ENCODE results near the gene DMRTB1. TPM values are rescaled to one million over a fixed set of nuclear protein-coding genes. Genes with fewer than 3 reads are reported as not detected.

DMRTB1 gene
- total and polyA plus RNA-seq, 9 of the 15 experiments (the other 6 are each of a cell fraction or from before 2014, with no cell fraction given), result 0.06 to 0.35 (median 0.13) TPM; not detected in 3

DNA sequence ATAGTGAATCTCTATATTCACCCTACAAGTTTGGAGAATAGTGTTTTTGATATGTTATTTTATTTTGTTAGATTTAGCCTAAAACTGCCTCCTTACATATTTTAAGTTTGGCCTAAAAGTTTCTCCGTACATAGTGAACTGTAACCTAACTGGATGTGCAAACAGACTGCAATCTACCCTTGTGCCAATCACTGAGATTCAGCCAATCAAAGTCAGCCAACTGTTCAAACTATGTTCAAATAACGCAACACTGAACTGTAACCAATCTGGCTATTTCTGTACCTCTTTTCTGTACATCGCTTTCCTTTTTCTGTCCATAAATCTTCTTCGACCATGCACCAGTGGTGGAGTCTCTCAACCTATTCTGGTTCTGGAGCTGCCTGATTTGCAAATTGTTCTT, 11.8 kb upstream of the DMRTB1 start (continued):
- TF ChIP-seq PKNOX1 (IDR thresholded peaks at IDR 0.05) (peak; percentile 90), FOXM1 (IDR thresholded peaks at IDR 0.05; ENCODE audit: low read depth) (peak; percentile 63; the same call in 1 of the 2 replicates), FOXM1 (CRISPR knock-in tag; IDR thresholded peaks at IDR 0.05; ENCODE audit: low read depth) (no peak), CHD2 (IDR thresholded peaks at IDR 0.05; ENCODE audit: low read depth, low read length) (no peak), MITF (IDR thresholded peaks at IDR 0.05) (no peak), RBM22 (IDR thresholded peaks at IDR 0.05; ENCODE audit: low read depth, low read length, poor library complexity, severe bottlenecking) (no peak), ZFP30 (CRISPR knock-in tag; IDR thresholded peaks at IDR 0.05; ENCODE audit: borderline replicate concordance) (no peak), CCAR2 (IDR thresholded peaks at IDR 0.05; ENCODE audit: low read depth, low read length) (no peak), ZNF395 (CRISPR knock-in tag; IDR thresholded peaks at IDR 0.05) (no peak)
- TF ChIP-seq, protein P1, sequence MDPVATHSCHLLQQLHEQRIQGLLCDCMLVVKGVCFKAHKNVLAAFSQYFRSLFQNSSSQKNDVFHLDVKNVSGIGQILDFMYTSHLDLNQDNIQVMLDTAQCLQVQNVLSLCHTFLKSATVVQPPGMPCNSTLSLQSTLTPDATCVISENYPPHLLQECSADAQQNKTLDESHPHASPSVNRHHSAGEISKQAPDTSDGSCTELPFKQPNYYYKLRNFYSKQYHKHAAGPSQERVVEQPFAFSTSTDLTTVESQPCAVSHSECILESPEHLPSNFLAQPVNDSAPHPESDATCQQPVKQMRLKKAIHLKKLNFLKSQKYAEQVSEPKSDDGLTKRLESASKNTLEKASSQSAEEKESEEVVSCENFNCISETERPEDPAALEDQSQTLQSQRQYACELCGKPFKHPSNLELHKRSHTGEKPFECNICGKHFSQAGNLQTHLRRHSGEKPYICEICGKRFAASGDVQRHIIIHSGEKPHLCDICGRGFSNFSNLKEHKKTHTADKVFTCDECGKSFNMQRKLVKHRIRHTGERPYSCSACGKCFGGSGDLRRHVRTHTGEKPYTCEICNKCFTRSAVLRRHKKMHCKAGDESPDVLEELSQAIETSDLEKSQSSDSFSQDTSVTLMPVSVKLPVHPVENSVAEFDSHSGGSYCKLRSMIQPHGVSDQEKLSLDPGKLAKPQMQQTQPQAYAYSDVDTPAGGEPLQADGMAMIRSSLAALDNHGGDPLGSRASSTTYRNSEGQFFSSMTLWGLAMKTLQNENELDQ (CRISPR knock-in tag; IDR thresholded peaks at IDR 0.05; ENCODE audit: borderline replicate concordance), result no peak
- TF ChIP-seq, protein P2, sequence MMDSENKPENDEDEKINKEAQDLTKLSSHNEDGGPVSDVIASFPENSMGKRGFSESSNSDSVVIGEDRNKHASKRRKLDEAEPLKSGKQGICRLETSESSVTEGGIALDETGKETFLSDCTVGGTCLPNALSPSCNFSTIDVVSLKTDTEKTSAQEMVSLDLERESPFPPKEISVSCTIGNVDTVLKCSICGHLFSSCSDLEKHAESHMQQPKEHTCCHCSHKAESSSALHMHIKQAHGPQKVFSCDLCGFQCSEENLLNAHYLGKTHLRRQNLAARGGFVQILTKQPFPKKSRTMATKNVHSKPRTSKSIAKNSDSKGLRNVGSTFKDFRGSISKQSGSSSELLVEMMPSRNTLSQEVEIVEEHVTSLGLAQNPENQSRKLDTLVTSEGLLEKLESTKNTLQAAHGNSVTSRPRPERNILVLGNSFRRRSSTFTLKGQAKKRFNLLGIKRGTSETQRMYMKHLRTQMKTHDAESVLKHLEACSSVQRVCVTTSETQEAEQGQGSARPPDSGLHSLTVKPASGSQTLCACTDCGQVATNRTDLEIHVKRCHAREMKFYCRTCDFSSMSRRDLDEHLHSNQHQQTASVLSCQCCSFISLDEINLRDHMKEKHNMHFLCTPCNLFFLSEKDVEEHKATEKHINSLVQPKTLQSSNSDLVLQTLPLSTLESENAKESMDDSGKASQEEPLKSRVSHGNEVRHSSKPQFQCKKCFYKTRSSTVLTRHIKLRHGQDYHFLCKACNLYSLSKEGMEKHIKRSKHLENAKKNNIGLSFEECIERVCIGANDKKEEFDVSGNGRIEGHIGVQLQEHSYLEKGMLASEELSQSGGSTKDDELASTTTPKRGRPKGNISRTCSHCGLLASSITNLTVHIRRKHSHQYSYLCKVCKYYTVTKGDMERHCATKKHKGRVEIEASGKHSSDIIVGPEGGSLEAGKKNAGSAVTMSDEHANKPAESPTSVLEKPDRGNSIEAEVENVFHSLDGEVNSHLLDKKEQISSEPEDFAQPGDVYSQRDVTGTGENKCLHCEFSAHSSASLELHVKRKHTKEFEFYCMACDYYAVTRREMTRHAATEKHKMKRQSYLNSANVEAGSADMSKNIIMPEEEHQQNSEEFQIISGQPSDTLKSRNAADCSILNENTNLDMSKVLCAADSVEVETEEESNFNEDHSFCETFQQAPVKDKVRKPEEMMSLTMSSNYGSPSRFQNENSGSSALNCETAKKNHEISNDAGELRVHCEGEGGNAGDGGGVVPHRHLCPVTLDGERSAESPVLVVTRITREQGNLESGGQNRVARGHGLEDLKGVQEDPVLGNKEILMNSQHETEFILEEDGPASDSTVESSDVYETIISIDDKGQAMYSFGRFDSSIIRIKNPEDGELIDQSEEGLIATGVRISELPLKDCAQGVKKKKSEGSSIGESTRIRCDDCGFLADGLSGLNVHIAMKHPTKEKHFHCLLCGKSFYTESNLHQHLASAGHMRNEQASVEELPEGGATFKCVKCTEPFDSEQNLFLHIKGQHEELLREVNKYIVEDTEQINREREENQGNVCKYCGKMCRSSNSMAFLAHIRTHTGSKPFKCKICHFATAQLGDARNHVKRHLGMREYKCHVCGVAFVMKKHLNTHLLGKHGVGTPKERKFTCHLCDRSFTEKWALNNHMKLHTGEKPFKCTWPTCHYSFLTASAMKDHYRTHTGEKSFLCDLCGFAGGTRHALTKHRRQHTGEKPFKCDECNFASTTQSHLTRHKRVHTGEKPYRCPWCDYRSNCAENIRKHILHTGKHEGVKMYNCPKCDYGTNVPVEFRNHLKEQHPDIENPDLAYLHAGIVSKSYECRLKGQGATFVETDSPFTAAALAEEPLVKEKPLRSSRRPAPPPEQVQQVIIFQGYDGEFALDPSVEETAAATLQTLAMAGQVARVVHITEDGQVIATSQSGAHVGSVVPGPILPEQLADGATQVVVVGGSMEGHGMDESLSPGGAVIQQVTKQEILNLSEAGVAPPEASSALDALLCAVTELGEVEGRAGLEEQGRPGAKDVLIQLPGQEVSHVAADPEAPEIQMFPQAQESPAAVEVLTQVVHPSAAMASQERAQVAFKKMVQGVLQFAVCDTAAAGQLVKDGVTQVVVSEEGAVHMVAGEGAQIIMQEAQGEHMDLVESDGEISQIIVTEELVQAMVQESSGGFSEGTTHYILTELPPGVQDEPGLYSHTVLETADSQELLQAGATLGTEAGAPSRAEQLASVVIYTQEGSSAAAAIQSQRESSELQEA (IDR thresholded peaks at IDR 0.05; ENCODE audit: low read depth), result peak; percentile 73; the same call in 1 of the 2 replicates

Measured in K562 (cell line).